ENCODE results near the gene MAGEB18.

Gene MAGEB18

DNA sequence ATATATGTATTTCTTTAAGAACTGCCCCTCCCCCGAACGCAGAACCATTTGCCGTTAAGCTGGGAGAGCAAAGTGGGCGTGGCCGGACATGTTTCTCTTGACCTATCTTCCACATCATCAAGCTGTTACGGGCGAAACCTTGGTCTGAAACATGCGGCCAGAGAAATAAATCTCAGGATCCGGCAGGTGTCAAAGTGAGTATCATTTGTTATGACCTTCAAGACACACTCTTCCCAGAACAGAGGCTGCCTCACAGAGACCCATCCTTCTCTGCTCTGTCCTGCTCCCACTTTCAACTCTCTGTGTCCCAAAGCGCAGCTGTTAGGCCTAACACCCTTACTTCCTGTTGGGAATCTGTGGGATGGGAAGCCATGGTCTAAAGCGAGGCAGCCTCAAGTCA is at the start of gene MAGEB18:
Gene MAGEB18, plus strand, starts transcription at position 70 of the 400 bp plus-strand sequence. CDS start 643 bp downstream, outside the sequence.
- TF ChIP-seq ZFX (IDR thresholded peaks at IDR 0.05; ENCODE audit: borderline replicate concordance): no peak
- TF ChIP-seq, protein P1, sequence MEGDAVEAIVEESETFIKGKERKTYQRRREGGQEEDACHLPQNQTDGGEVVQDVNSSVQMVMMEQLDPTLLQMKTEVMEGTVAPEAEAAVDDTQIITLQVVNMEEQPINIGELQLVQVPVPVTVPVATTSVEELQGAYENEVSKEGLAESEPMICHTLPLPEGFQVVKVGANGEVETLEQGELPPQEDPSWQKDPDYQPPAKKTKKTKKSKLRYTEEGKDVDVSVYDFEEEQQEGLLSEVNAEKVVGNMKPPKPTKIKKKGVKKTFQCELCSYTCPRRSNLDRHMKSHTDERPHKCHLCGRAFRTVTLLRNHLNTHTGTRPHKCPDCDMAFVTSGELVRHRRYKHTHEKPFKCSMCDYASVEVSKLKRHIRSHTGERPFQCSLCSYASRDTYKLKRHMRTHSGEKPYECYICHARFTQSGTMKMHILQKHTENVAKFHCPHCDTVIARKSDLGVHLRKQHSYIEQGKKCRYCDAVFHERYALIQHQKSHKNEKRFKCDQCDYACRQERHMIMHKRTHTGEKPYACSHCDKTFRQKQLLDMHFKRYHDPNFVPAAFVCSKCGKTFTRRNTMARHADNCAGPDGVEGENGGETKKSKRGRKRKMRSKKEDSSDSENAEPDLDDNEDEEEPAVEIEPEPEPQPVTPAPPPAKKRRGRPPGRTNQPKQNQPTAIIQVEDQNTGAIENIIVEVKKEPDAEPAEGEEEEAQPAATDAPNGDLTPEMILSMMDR (IDR thresholded peaks at IDR 0.05): no peak
- H3K27ac ChIP-seq: no peak within 1 kb of the TSS

DNA sequence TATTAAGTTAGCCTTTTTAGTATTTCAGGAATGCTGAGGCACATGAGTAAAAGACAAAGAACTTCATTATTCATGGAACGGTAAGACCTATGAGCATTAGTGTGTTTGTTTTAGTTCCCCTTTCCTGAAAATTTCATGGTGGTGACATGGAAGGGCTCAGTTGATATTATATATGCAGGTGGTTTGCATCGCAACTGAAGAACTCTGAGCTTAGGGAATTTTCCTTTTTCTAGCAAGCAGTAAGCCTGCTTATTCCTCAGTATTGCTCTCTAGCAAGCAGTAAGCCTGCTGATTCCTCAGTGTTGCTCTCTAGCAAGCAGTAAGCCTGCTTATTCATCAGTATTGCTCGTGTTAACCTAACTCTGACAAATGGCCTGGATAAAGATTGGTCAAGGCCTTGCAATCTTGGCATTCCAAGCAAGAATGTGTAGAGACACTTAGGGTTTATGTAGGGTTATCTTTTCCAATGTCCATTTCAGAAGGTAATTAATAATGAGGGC is 37.7 kb upstream of the MAGEB18 start:
- no peak for TF ChIP-seq ZFX (IDR thresholded peaks at IDR 0.05; ENCODE audit: borderline replicate concordance)
- TF ChIP-seq, protein P1 (IDR thresholded peaks at IDR 0.05): no peak
- H3K27ac ChIP-seq: no peak overlapping the region

- H3K27ac ChIP-seq: no peak overlapping the region
- TF ChIP-seq, protein P1 (IDR thresholded peaks at IDR 0.05): no peak
- TF ChIP-seq ZFX (IDR thresholded peaks at IDR 0.05; ENCODE audit: borderline replicate concordance): no peak
Measured at GRCh38 chrX:26109142-26109541, 29.0 kb upstream of the MAGEB18 start.

- no peak overlapping the region for H3K27ac ChIP-seq
Measured at GRCh38 chrX:26146024-26146423, 7.9 kb downstream of the MAGEB18 start.

DNA sequence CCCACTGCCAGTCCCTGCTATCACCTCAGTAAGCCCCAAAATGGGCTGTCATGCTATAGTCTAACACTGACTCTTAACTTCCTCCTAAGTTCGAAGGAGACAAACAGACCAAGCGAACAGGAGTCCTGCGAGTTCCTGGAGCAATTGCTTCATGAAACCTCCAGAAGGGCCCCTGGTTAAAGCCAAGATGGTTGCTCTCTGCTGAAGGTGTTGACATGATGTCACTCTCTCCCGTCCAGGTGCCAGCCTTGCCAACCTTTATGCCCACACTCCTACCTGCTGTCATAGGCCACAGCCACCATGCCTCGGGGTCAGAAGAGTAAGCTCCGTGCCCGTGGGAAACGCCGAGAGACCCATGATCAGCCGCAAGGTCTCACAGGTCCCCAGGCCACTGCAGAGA is 22.2 kb downstream of the MAGEB18 start, which contains the start of gene MAGEB6B:
Gene MAGEB6B, plus strand, starts transcription at position 301 of the 400 bp plus-strand sequence. Its CDS starts 0 bp downstream, at position 301.
- no peak within 1 kb of the TSS for H3K27ac ChIP-seq
- TF ChIP-seq, protein P1 (IDR thresholded peaks at IDR 0.05): no peak
- no peak for TF ChIP-seq ZFX (IDR thresholded peaks at IDR 0.05; ENCODE audit: borderline replicate concordance)

More at GRCh38 chrX:26146024-26146423, 7.9 kb downstream of the MAGEB18 start:
- no peak for TF ChIP-seq ZFX (IDR thresholded peaks at IDR 0.05; ENCODE audit: borderline replicate concordance)
- TF ChIP-seq, protein P1 (IDR thresholded peaks at IDR 0.05): no peak

Measured in 22Rv1 (cell line).